Prostate gland (tissue), 2 donors: ENCODE data around the gene SLC13A5.

Experiments used
- POLR2AphosphoS5 ChIP-seq: sonication (generic); formaldehyde crosslinking; IDR thresholded peaks from one replicate; pipeline ENCODE4 v1.6.1; 2017; ENCODE audit warnings: antibody characterized with exemption
- TF ChIP-seq, protein P1 (sequence below), 4 experiments: fragments of 200-600 bp in 2 of 4; fragments of 450-650 bp in 2 of 4; sonication (generic) in 2 of 4; IDR thresholded peaks; 1 replicate in 3 of 4; 2 replicates in 1 of 4; pipeline ENCODE4 v1.5.1; 2016 to 2019; ENCODE audit warnings: antibody characterized with exemption in 4 of 4, mild to moderate bottlenecking in 2 of 4, moderate library complexity in 2 of 4

DNA sequence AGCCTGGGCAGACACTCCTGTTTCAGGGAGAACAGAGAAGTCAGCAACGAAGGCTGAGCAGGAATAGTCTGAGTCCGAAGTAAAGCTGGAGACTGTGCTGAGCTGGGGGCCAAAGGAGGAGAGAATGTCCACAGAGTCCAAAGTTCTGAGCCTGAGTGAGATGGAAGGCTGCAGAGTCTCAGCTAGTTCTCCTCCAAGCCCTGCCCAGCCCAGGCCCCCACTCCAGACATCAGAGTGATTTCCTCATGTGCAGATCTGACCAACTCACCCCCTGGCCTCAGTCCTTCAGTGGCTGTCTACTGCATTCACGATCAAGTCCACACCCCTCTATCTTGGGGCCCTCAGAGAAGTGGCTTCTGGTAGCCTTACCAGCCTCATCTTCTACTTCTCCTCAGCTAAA, 21.6 kb downstream of the SLC13A5 start:
- TF ChIP-seq, protein P1, sequence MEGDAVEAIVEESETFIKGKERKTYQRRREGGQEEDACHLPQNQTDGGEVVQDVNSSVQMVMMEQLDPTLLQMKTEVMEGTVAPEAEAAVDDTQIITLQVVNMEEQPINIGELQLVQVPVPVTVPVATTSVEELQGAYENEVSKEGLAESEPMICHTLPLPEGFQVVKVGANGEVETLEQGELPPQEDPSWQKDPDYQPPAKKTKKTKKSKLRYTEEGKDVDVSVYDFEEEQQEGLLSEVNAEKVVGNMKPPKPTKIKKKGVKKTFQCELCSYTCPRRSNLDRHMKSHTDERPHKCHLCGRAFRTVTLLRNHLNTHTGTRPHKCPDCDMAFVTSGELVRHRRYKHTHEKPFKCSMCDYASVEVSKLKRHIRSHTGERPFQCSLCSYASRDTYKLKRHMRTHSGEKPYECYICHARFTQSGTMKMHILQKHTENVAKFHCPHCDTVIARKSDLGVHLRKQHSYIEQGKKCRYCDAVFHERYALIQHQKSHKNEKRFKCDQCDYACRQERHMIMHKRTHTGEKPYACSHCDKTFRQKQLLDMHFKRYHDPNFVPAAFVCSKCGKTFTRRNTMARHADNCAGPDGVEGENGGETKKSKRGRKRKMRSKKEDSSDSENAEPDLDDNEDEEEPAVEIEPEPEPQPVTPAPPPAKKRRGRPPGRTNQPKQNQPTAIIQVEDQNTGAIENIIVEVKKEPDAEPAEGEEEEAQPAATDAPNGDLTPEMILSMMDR (IDR thresholded peaks at IDR 0.05), result no peak
- TF ChIP-seq POLR2AphosphoS5, result no peak
